GM23248 (cell line): ENCODE results near the gene SIX2. TPM values are rescaled to one million over a fixed set of nuclear protein-coding genes. Genes with fewer than 3 reads are reported as not detected.

ENCODE experiments used
- DNase-seq: peaks from one replicate; pipeline ENCODE4 v3.0.0-alpha.2; 2015
- H2AFZ ChIP-seq: fragments of 200-600 bp; sonication (generic); 2 replicates; pipeline ENCODE4 v1.6.1; 2016; ENCODE audit warnings: antibody characterized with exemption
- H3F3A ChIP-seq: fragments of 200-600 bp; sonication (generic); 2 replicates; pipeline ENCODE4 v1.6.1; 2016; ENCODE audit warnings: mild to moderate bottlenecking, antibody characterized with exemption, mixed run types; ENCODE audit not compliant: insufficient read depth
- H3K27ac ChIP-seq: fragments of 200-600 bp; sonication (generic); 2 replicates; pipeline ENCODE4 v1.5.1; 2016; ENCODE audit warnings: mild to moderate bottlenecking
- H3K27me3 ChIP-seq: fragments of 200-600 bp; sonication (generic); replicated peaks from 2 replicates; pipeline ENCODE4 v1.6.1; 2016; ENCODE audit warnings: mild to moderate bottlenecking; ENCODE audit not compliant: insufficient read depth
- H3K36me3 ChIP-seq: fragments of 200-600 bp; sonication (generic); 2 replicates; pipeline ENCODE4 v1.6.1; 2016; ENCODE audit warnings: low read depth, mild to moderate bottlenecking
- H3K4me1 ChIP-seq: fragments of 200-600 bp; sonication (generic); 2 replicates; pipeline ENCODE4 v1.6.1; 2016; ENCODE audit warnings: mild to moderate bottlenecking; ENCODE audit not compliant: insufficient read depth
- H3K4me2 ChIP-seq: fragments of 200-600 bp; sonication (generic); one replicate; pipeline ENCODE4 v1.6.1; 2016; ENCODE audit warnings: mild to moderate bottlenecking; ENCODE audit not compliant: unreplicated experiment
- H3K4me3 ChIP-seq: fragments of 200-600 bp; sonication (generic); 2 replicates; pipeline ENCODE4 v1.5.1; 2016; ENCODE audit warnings: mild to moderate bottlenecking
- H3K79me2 ChIP-seq: fragments of 200-600 bp; sonication (generic); 2 replicates; pipeline ENCODE4 v1.6.1; 2016; ENCODE audit warnings: mild to moderate bottlenecking; ENCODE audit not compliant: insufficient read depth
- H3K9ac ChIP-seq: fragments of 200-600 bp; sonication (generic); 2 replicates; pipeline ENCODE4 v1.6.1; 2016; ENCODE audit warnings: mild to moderate bottlenecking
- H3K9me2 ChIP-seq: fragments of 200-600 bp; sonication (generic); 2 replicates; pipeline ENCODE4 v1.6.1; 2016; ENCODE audit warnings: mixed run types, mild to moderate bottlenecking, moderate library complexity; ENCODE audit not compliant: insufficient read depth
- H3K9me3 ChIP-seq: fragments of 200-600 bp; sonication (generic); one replicate; pipeline ENCODE4 v1.6.1; 2017; ENCODE audit warnings: low read depth
- H4K20me1 ChIP-seq: fragments of 200-600 bp; sonication (generic); 2 replicates; pipeline ENCODE4 v1.6.0; 2016; ENCODE audit not compliant: insufficient read depth
- EZH2 ChIP-seq: fragments of 200-600 bp; sonication (generic); IDR thresholded peaks from 2 replicates; pipeline ENCODE4 v1.6.1; 2018; ENCODE audit warnings: antibody characterized with exemption, mild to moderate bottlenecking; ENCODE audit not compliant: insufficient read depth, poor library complexity, severe bottlenecking
- EZH2phosphoT487 ChIP-seq: fragments of 200-600 bp; sonication (generic); IDR thresholded peaks from 2 replicates; pipeline ENCODE4 v1.6.1; 2018; ENCODE audit warnings: antibody characterized with exemption, moderate library complexity, mild to moderate bottlenecking, low read depth; ENCODE audit not compliant: insufficient read depth
- WGBS, 2 experiments: methylation state at CpG; one replicate each; pipeline ENCODE4 v1.1.6; 2015 to 2017; ENCODE audit warnings: low lambda C conversion rate in 2 of 2, low coverage in 1 of 2; ENCODE audit errors: missing lambda C conversion rate in 2 of 2; 5-methylcytosine and 5-hydroxymethylcytosine counted together
- in situ Hi-C: fragments of 300-500 bp; cut with MboI; formaldehyde crosslinking; loops from 2 replicates; pipeline ENCODE4 v1.15.0; 2020
- polyA plus RNA-seq: library from polyadenylated mRNA; unstranded; fragments of >200 nt; fragmentation: Nextera tagmentation; extraction: Ambion mirVana; gene quantifications from 2 replicates; pipeline ENCODE4 v1.2.1, GENCODE V29; 2016
- total RNA-seq: library from RNA; depleted of rRNA; stranded (reverse); fragments of >200 nt; shearing (Covaris generic); gene quantifications from 2 replicates; pipeline ENCODE4 v1.2.3, GENCODE V29; 2014

Gene SIX2
- total and polyA plus RNA-seq, 2 experiments from 2014 or later, result 0.19 TPM; not detected in 1

GRCh38 chr2:45049569-45050336, 40.5 kb upstream of the SIX2 start:
- no peaks in the 10 kb centered on the region for H3K9me3 ChIP-seq
- H3K9me2 ChIP-seq, result no peaks in the 10 kb centered on the region
- in situ Hi-C loops, result no loop called here
- no peaks in the 10 kb centered on the region for H3K36me3 ChIP-seq
- H3K4me1 ChIP-seq, result no peaks in the 10 kb centered on the region
- H3K4me3 ChIP-seq, result no peak overlapping the region
- no peak overlapping the region for H3K9ac ChIP-seq
- TF ChIP-seq EZH2 (no peak), EZH2phosphoT487 (no peak)
- DNase-seq, result no peak
- no peak overlapping the region for H3K4me2 ChIP-seq
- H4K20me1 ChIP-seq, result no peaks in the 10 kb centered on the region
- no peak overlapping the region for H2AFZ ChIP-seq
- H3K79me2 ChIP-seq, result no peaks in the 10 kb centered on the region
- 68 to 81% methylated on average over 16 to 19 of the region's 19 CpGs for WGBS, 2 experiments
- H3K27me3 ChIP-seq, result peaks cover 14% of the 10 kb centered on the region
- no peak overlapping the region for H3K27ac ChIP-seq
- H3F3A ChIP-seq, result no peaks in the 10 kb centered on the region

- Histone ChIP-seq H3K9ac (no peak overlapping the region), H3K27ac (no peak overlapping the region), H2AFZ (no peak overlapping the region), H3K79me2 (no peaks in the 10 kb centered on the region), H4K20me1 (no peaks in the 10 kb centered on the region), H3F3A (no peaks in the 10 kb centered on the region), H3K9me2 (no peaks in the 10 kb centered on the region), H3K9me3 (no peaks in the 10 kb centered on the region), H3K4me3 (no peak overlapping the region), H3K4me2 (no peak overlapping the region), H3K27me3 (peaks cover 35% of the 10 kb centered on the region), H3K4me1 (no peaks in the 10 kb centered on the region), H3K36me3 (no peaks in the 10 kb centered on the region)
- DNase-seq, result no peak
- in situ Hi-C loops, result no loop called here
- no peak for TF ChIP-seq EZH2phosphoT487
- no peak for TF ChIP-seq EZH2
- 68 to 73% methylated on average over 4 of the region's 4 CpGs for WGBS, 2 experiments
Measured at GRCh38 chr2:45047301-45047700, 38.0 kb upstream of the SIX2 start.

GRCh38 chr2:45046786-45047185, 37.5 kb upstream of the SIX2 start:
- Histone ChIP-seq H3K4me2 (no peak overlapping the region), H3K4me3 (no peak overlapping the region), H2AFZ (no peak overlapping the region), H3K9me3 (no peaks in the 10 kb centered on the region), H3F3A (no peaks in the 10 kb centered on the region), H3K79me2 (no peaks in the 10 kb centered on the region), H3K27me3 (peaks cover 40% of the 10 kb centered on the region), H3K27ac (no peak overlapping the region), H3K9me2 (no peaks in the 10 kb centered on the region), H3K36me3 (no peaks in the 10 kb centered on the region), H4K20me1 (no peaks in the 10 kb centered on the region), H3K9ac (no peak overlapping the region), H3K4me1 (no peaks in the 10 kb centered on the region)
- no peak for DNase-seq
- WGBS, 2 experiments, result 78 to 85% methylated on average over 1 of the region's 1 CpG
- in situ Hi-C loops, result no loop called here
- 0 out of 2 replicates have a peak, but pooled peaks have one; percentile 55 for TF ChIP-seq EZH2phosphoT487
- no peak for TF ChIP-seq EZH2

- TF ChIP-seq EZH2, result no peak
- TF ChIP-seq EZH2phosphoT487, result no peak
- Histone ChIP-seq H3K79me2 (no peaks in the 10 kb centered on the region), H2AFZ (no peak overlapping the region), H3F3A (no peaks in the 10 kb centered on the region), H3K27me3 (peaks cover 42% of the 10 kb centered on the region), H3K36me3 (no peaks in the 10 kb centered on the region), H3K27ac (no peak overlapping the region), H3K4me2 (no peak overlapping the region), H4K20me1 (no peaks in the 10 kb centered on the region), H3K9me3 (no peaks in the 10 kb centered on the region), H3K4me1 (no peaks in the 10 kb centered on the region), H3K9ac (no peak overlapping the region), H3K4me3 (no peak overlapping the region), H3K9me2 (no peaks in the 10 kb centered on the region)
- DNase-seq, result no peak
- in situ Hi-C loops, result no loop called here
- 76 to 85% methylated on average over 3 of the region's 3 CpGs for WGBS, 2 experiments
Measured at GRCh38 chr2:45045706-45046105, 36.5 kb upstream of the SIX2 start.
